ENCODE data around the gene TSSC4.

TSSC4 gene

DNA sequence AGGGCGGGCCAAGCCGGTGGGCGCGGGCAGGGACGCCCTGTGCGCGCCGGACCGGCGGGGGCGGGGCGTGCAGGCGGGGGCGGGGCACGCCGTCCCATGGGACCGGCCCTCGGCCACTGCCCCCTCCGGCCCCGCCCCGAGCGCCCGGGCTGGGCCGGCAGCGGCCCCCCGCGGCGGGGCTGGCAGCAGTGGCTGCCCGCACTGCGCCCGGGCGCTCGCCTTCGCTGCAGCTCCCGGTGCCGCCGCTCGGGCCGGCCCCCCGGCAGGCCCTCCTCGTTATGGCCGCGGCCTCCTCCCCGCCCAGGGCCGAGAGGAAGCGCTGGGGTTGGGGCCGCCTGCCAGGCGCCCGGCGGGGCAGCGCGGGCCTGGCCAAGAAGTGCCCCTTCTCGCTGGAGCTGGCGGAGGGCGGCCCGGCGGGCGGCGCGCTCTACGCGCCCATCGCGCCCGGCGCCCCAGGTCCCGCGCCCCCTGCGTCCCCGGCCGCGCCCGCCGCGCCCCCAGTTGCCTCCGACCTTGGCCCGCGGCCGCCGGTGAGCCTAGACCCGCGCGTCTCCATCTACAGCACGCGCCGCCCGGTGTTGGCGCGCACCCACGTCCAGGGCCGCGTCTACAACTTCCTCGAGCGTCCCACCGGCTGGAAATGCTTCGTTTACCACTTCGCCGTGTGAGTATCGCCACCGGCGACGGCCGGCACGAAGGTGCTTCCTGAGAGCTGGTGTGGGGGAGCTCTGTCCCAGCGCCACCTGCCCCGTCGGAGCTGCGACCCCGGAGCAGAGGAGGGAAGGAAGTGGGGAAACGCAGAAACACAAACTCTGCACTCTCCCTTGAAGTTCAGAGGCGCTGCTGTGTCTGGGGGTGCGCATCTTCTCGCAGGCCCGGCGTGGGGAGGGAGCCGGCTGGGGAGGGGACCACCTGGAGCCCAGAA lies 44.5 kb downstream of the TSSC4 start, which contains the start of gene KCNQ1:
TSS of gene KCNQ1 (plus strand) at position 188 of the 925 bp plus-strand sequence. CDS start at position 279, 91 bp downstream.
- POLR2A ChIA-PET (ENCODE audit: low non-redundant PET), result no interaction called here
- CTCF ChIA-PET, result interaction anchor here (0.7 kb wide), 2 partner anchors 25 to 32 kb away, joined by 3 to 5 read pairs; no protein-coding TSS in a partner anchor
- TF ChIP-seq, protein P1, sequence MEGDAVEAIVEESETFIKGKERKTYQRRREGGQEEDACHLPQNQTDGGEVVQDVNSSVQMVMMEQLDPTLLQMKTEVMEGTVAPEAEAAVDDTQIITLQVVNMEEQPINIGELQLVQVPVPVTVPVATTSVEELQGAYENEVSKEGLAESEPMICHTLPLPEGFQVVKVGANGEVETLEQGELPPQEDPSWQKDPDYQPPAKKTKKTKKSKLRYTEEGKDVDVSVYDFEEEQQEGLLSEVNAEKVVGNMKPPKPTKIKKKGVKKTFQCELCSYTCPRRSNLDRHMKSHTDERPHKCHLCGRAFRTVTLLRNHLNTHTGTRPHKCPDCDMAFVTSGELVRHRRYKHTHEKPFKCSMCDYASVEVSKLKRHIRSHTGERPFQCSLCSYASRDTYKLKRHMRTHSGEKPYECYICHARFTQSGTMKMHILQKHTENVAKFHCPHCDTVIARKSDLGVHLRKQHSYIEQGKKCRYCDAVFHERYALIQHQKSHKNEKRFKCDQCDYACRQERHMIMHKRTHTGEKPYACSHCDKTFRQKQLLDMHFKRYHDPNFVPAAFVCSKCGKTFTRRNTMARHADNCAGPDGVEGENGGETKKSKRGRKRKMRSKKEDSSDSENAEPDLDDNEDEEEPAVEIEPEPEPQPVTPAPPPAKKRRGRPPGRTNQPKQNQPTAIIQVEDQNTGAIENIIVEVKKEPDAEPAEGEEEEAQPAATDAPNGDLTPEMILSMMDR (conservative IDR thresholded peaks at IDR 0.05; ENCODE audit: low read depth), result no peak
- DNase-seq (ENCODE audit: low spot score), result peak; percentile 63
- no peak within 1 kb of the TSS for H3K27ac ChIP-seq

DNA sequence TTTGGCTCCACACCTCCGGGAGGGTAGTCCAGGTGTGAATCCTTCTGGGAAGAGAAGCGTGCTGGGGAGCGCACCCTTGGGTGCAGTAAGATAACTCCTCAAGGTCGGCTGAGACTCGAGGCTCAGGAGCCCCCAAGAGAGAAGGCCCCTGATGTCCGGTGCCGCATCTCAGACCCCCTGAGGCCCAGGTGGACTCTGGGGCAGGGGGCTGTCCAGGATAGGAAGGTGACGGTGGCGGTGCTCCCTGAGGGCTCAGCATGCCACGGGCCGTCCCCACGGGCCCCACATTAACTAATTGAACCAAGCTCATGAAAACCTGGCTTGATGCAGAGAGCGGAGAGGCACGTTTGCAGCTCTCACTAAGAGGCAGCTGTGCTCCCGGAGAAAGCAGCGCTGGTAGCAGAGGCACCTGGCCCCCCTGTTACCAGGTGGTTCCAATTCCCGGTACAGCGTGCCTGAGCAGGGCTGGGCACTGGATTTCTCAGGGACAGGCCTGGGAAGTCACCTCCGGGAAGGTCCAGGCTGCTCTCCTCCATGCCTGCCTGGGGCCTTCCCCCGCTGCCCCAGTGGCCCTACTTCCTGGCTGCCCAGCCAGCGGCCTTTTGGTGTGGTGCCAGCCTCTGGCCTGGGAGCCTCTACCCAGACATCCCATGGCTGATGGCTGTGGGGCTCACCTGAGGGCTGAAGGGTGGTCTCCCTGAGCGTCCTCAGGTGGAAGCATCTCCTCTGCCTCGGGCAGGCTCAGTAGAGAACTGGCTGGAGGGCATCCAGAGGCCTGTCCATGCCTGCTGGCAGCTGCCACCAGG lies 45.4 kb downstream of the TSSC4 start:
- H3K27ac ChIP-seq, result no peak overlapping the region
- ChIA-PET CTCF (interaction anchor here (0.7 kb wide), 1 partner anchor 31 kb away, joined by 3 read pairs; no protein-coding TSS in a partner anchor), POLR2A (ENCODE audit: low non-redundant PET) (no interaction called here)
- DNase-seq (ENCODE audit: low spot score), result no peak
- TF ChIP-seq, protein P1 (conservative IDR thresholded peaks at IDR 0.05; ENCODE audit: low read depth), result no peak

DNA sequence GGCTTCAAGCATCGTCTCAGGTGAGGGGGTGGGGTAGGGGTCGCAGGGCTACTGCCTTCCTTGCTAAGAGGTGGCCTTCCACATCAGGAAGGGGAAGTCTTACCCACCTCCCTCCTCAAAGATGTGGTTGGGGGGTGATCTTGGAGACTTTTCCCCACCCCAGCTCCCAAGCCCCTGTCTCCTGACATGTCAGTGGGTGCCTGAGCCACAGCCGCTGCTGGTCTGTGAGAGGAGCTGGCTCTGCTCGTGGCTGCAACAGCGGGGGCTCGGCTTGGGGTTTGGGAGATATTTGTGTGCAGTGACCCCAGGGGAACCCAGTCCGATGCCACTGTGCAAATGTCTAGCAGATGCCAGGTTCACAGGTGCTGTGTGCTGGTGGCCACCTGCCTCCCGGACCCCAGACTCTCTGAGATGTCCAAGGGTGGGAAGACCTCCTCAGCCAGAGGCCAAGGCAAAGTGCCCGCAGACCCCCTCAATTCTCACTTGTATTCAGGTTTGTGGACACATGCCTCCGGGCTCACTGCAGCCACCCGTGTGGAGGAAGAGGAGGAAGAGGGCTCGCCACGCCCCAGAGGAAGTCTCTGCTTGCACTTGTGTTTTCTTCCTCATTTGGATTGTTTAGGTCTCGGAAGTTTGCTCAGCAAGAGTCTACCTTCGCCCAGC lies 46.2 kb downstream of the TSSC4 start:
- no peak overlapping the region for H3K27ac ChIP-seq
- TF ChIP-seq, protein P1 (conservative IDR thresholded peaks at IDR 0.05; ENCODE audit: low read depth), result no peak
- ChIA-PET POLR2A (ENCODE audit: low non-redundant PET) (no interaction called here), CTCF (no interaction called here)
- no peak for DNase-seq (ENCODE audit: low spot score)

DNA sequence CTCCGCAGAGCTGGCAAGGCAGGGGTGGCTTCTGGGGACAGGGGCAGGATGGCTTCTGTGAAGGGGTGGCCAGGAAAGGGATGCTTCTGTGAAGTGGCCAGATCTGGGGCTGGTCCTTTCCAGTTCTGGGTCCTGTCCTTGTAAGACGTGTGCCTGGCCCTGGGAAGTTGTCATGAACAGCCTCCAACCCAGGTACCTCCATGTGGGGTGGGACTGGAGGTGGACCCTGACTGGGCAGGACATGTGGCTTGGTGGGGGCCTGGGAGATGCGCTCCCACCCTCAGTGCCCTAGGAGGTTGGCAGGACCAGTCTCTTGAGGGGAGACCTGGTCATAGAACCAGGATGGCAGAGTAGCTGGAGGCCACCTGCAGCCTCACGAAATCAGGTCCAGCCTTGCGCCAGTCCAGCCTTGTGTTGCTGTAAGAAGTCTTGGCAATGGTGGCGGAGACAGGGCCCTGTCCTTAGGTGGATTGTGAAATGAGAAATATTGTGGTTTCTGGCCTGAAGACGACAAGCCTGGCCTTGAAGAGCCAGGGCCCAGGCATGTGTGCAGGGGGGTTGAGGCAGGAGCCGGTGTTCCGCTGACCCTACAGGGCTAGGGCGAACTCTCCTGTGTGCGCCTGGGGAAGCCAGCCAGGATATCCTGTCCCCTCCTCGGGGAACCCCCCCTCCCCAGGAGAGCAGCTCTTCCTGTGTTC lies 46.9 kb downstream of the TSSC4 start:
- POLR2A ChIA-PET (ENCODE audit: low non-redundant PET), result no interaction called here
- CTCF ChIA-PET, result no interaction called here
- TF ChIP-seq, protein P1 (conservative IDR thresholded peaks at IDR 0.05; ENCODE audit: low read depth), result no peak
- no peak for DNase-seq (ENCODE audit: low spot score)
- H3K27ac ChIP-seq, result no peak overlapping the region

DNA sequence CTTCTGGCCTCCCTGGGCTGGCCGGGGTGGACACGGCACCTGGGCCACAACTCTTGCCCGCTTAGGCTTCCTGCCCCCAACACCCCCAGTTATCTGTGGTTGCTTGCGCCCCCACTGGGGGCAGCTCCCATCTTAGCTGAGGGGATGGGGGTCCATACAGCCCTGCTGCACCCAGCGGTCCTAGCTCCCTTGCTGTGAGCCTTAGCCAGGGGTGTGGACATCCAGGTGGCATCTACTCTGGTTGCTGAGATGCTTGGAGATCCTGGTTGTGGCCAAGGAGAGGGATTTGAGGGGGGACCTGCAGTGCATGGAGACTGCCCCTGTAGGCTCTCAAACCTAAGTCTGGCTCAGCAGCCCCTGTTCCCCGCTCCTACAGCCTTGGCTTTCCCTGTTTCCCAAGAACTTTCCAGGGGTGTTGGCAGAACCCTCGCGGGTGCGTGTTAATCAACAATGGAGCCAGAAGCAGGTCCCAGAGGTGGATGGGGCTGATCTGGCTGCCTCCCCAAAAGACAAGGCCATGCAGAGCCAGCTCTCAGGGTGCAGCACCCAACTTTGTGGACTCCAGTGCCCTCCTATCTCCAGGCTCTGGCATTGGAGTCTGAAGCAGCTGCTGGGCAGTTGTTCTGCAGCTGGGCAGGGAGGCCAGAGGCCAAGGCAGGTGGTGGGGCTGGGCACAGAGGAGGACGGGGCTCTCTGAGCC lies 47.6 kb downstream of the TSSC4 start:
- POLR2A ChIA-PET (ENCODE audit: low non-redundant PET), result no interaction called here
- TF ChIP-seq, protein P1 (conservative IDR thresholded peaks at IDR 0.05; ENCODE audit: low read depth), result no peak
- no peak overlapping the region for H3K27ac ChIP-seq
- no peak for DNase-seq (ENCODE audit: low spot score)
- CTCF ChIA-PET, result no interaction called here

Measured in RWPE1 (cell line).